ENCODE results near the gene INAVA. TPM values are rescaled to one million over a fixed set of nuclear protein-coding genes. Genes with fewer than 3 reads are reported as not detected.

The INAVA gene
- total and polyA plus RNA-seq, 10 of the 15 experiments (the other 5 are each of a cell fraction or from before 2014, with no cell fraction given), result 3.6 to 15.4 (median 9.5) TPM

- TF ChIP-seq CHD2 (IDR thresholded peaks at IDR 0.05; ENCODE audit: borderline replicate concordance, low read depth, low read length) (no peak), POLR2A (IDR thresholded peaks at IDR 0.05; ENCODE audit: low read depth, low read length) (no peak), TARDBP (IDR thresholded peaks at IDR 0.05; ENCODE audit: borderline replicate concordance) (no peak), MEF2A (IDR thresholded peaks at IDR 0.05; ENCODE audit: insufficient read depth, low read depth, low read length) (no peak), KDM1A (IDR thresholded peaks at IDR 0.05; ENCODE audit: borderline replicate concordance) (no peak)
Observed at GRCh38 chr1:200899451-200899915, 4.8 kb downstream of the INAVA start (continued).

- no peaks in the 10 kb centered on the region for H3K79me2 ChIP-seq (ENCODE audit: control insufficient read depth, insufficient read depth, low read length)
- CTCF ChIA-PET, result interaction anchor here (0.7 to 9.2 kb wide), 4 partner anchors 8 to 126 kb away, joined by 4 to 131 read pairs (median 4); partner anchors contain the start of gene INAVA
- no peak overlapping the region for H2AFZ ChIP-seq (ENCODE audit: control insufficient read depth, low read depth, low read length)
- H3K4me2 ChIP-seq (ENCODE audit: control insufficient read depth, insufficient read depth), result no peak overlapping the region
- POLR2A ChIA-PET, result no interaction called here
- in situ Hi-C loops (cut with MboI), result no loop called here
- SMC1A ChIA-PET (ENCODE audit: uncharacterized antibody, unreplicated experiment), result interaction anchor here (11.7 kb wide), 1 partner anchor 8 kb away, joined by 193 read pairs; the partner anchor contains the start of gene INAVA
- no TSS peak for BruUV-seq (replicated peaks)
- H3K4me3 ChIP-seq, result no peak overlapping the region
- intact Hi-C loops (cut with micrococcal nuclease; ENCODE audit: unreplicated experiment), result no loop called here
- TF ChIP-seq ZNF687 (IDR thresholded peaks at IDR 0.05) (no peak), CBX3 (IDR thresholded peaks at IDR 0.05; ENCODE audit: borderline replicate concordance, low read depth) (no peak), ZBTB33 (IDR thresholded peaks at IDR 0.05) (no peak)
- H3K9me3 ChIP-seq (replicated peaks; ENCODE audit: control insufficient read depth, insufficient read depth, low read length), result no peaks in the 10 kb centered on the region
- RAD21 ChIA-PET (ENCODE audit: unreplicated experiment), result no interaction called here
- no peaks in the 10 kb centered on the region for H4K20me1 ChIP-seq (ENCODE audit: control insufficient read depth, insufficient read depth)
- ATAC-seq, result no peak
- no peak for DNase-seq (ENCODE audit: low read depth, low spot score)
- no peaks in the 10 kb centered on the region for H3K27me3 ChIP-seq (replicated peaks in 1 of 2; ENCODE audit: control insufficient read depth in 2 of 2, insufficient read depth in 2 of 2, low read length in 1 of 2)
- H3K36me3 ChIP-seq (ENCODE audit: control insufficient read depth in 2 of 2, insufficient read depth in 2 of 2, low read length in 1 of 2), result peaks cover 0 to 26% of the 10 kb centered on the region in 2 experiments; a peak in 2 of 4 replicates
- no peak overlapping the region for H3K27ac ChIP-seq (ENCODE audit: control insufficient read depth, insufficient read depth)
- H3K4me1 ChIP-seq (ENCODE audit: control insufficient read depth, insufficient read depth, low read length), result no peaks in the 10 kb centered on the region; the same call in 1 of the 2 replicates
- 53% methylated on average over 16 of the region's 16 CpGs for WGBS (ENCODE audit: insufficient coverage, insufficient replicate concordance, low lambda C conversion rate, missing lambda C conversion rate)
- FAIRE-seq, result no peak
- H3K9ac ChIP-seq (ENCODE audit: control insufficient read depth, insufficient read depth, low read length), result no peak overlapping the region
Observed at GRCh38 chr1:200899954-200900867, 5.5 kb downstream of the INAVA start.

Data from GM12878 (cell line).